H1 (cell line): ENCODE results near the gene GZMM. TPM values are rescaled to one million over a fixed set of nuclear protein-coding genes. Genes with fewer than 3 reads are reported as not detected.

Source experiments
- CBX5 ChIP-seq: fragments of 300-800, 300-1000 bp; sonication (generic); IDR thresholded peaks from 2 replicates; pipeline ENCODE4 v1.7.1; 2016; ENCODE audit warnings: antibody characterized with exemption, low read length, low read depth
- CHD7 ChIP-seq: fragments of 300-600 bp; sonication (generic); IDR thresholded peaks from 2 replicates; pipeline ENCODE4 v1.7.1; 2012; ENCODE audit warnings: low read length, moderate library complexity, mild to moderate bottlenecking, inconsistent platforms; ENCODE audit not compliant: insufficient replicate concordance
- FOSL1 ChIP-seq: IDR thresholded peaks from 2 replicates; pipeline ENCODE4 v1.6.1; 2011; ENCODE audit warnings: mild to moderate bottlenecking, low read depth, low read length, moderate library complexity; ENCODE audit not compliant: insufficient read depth
- GABPA ChIP-seq: IDR thresholded peaks from 2 replicates; pipeline ENCODE4 v1.6.1; 2011; ENCODE audit warnings: mild to moderate bottlenecking, low read length, moderate library complexity, borderline replicate concordance; ENCODE audit not compliant: insufficient read depth
- GTF2F1 ChIP-seq: IDR thresholded peaks from 2 replicates; pipeline ENCODE4 v1.6.1; 2012; ENCODE audit warnings: low read depth, low read length, improper control_type of control experiment, borderline replicate concordance
- HDAC2 ChIP-seq, 2 experiments: fragments of 300-600 bp in 1 of 2; sonication (generic) in 1 of 2; IDR thresholded peaks; 2 replicates each; pipeline ENCODE4 v1.6.1; 2011 to 2012; ENCODE audit warnings: low read depth in 2 of 2, low read length in 2 of 2, mild to moderate bottlenecking in 2 of 2, moderate library complexity in 2 of 2, borderline replicate concordance in 1 of 2, inconsistent platforms in 1 of 2
- KDM1A ChIP-seq: fragments of 200-600, 300-600 bp; sonication (generic); IDR thresholded peaks from 2 replicates; pipeline ENCODE4 v1.7.1; 2016; ENCODE audit warnings: mild to moderate bottlenecking, low read length, borderline replicate concordance
- KDM4A ChIP-seq: IDR thresholded peaks from one replicate; pipeline ENCODE4 v1.7.1; 2012; ENCODE audit warnings: low read depth, mild to moderate bottlenecking, moderate library complexity, low read length, inconsistent platforms; ENCODE audit not compliant: severe bottlenecking
- TAF1 ChIP-seq: IDR thresholded peaks from 2 replicates; pipeline ENCODE4 v1.6.1; 2011; ENCODE audit warnings: mild to moderate bottlenecking, low read depth, low read length
- TAF7 ChIP-seq: optimal IDR thresholded peaks from 2 replicates; pipeline ENCODE3; 2011; ENCODE audit warnings: low read depth, mild to moderate bottlenecking, inconsistent platforms, low read length, moderate library complexity, borderline replicate concordance
- polyA plus RNA-seq, 7 experiments: library from polyadenylated mRNA; depleted of rRNA in 3 of 7; stranded (reverse) in 5 of 7; unstranded in 2 of 7; fragments of >200 nt in 5 of 7; fragments of 200-250 nt in 2 of 7; gene quantifications; 1 replicate in 5 of 7; 2 replicates in 1 of 7; 4 replicates in 1 of 7; pipeline versions ENCODE4 v1.2.1 to v1.2.3, GENCODE V29; 2011 to 2013; ENCODE audit warnings: missing spikeins in 2 of 7, mixed read lengths in 2 of 7
- total RNA-seq: library from RNA; stranded (reverse); fragmentation: NEBNext Ultra II Directional; extraction: Animal tissue kit (Norgen Biotek cat#: 25700); gene quantifications from 2 replicates; pipeline ENCODE4 v1.2.1, GENCODE V29; 2021

The GZMM gene
- total and polyA plus RNA-seq, 2 of the 8 experiments (the other 6 are each of a cell fraction or from before 2014, with no cell fraction given), result 0.09 to 0.32 TPM

- no peak for TF ChIP-seq KDM1A
- no peak for TF ChIP-seq KDM4A
- no peak for TF ChIP-seq CBX5
- no peak for TF ChIP-seq CHD7
- TF ChIP-seq HDAC2 (IDR thresholded peaks at IDR 0.05; ENCODE audit: borderline replicate concordance in 1 of 2, low read depth in 2 of 2, low read length in 2 of 2), result no peak
- no peak for TF ChIP-seq GTF2F1
- TF ChIP-seq GABPA, result no peak
- TF ChIP-seq FOSL1, result no peak
- no peak for TF ChIP-seq TAF1
- no peak for TF ChIP-seq TAF7
Measured at GRCh38 chr19:522726-523125, 21.1 kb upstream of the GZMM start (continued).
